ENCODE data around the gene PLEKHA5.
"Not testable (repeated sequence)": the region's sequence is repeated elsewhere in the genome, so short reads cannot be mapped to it uniquely, and the experiment has no call there.

The PLEKHA5 gene

DNA sequence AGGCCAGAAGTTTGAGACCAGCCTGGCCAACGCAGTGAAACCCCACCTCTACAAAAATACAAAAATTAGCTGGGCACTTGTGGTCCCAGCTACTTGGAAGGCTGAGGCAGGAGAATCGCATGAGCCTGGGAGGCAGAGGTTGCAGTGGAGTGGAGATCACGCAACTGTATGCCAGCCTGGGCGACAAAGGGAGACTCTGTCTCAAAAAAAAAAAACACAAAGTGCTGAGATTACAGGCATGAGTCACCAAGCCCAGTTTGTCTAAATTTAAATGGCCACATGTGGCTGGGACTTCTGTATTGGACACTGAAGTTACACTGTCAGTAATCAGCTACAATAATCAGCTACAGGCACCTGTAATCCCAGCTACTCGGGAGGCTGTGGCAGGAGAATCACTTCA, 208.9 kb downstream of the PLEKHA5 start:
- no peak for DNase-seq (ENCODE audit: low spot score)

DNA sequence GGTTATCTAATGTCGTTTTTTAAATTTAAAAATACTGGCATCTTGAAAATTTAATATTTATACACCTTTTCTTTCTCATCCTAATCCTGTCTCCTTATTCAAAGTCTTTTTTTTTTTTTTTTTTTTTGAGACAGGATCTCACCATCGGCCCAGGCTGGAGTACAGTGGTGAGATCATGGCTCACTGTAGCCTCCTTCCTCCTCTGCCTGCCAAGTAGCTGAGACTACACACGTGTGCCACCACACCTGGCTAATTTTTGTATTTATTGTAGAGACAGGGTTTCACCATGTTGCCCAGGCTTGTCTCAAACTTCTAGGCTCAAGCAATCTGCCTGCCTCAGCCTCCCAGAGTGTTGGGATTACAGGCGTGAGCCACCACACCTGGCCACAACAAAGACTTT, 221.3 kb downstream of the PLEKHA5 start:
- DNase-seq (ENCODE audit: low spot score): not testable (repeated sequence)

DNA sequence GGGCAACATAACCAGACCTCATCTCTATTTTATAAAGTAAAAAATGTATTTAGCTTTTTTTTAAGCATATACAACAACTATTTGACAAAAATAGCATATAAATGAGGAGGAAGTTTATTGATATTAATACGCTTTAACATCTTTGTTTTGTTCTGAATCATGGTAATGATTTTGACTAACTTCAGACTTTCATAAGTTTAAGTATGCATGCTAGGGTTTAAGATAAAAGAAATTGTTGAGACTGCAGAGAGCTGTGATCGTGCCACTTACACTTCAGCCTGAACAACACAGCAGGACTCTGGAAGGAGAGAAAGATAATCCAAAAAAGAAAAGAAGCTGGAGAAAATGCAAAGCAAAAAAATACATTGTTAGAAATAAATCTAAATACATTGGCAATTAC, 221.8 kb downstream of the PLEKHA5 start:
- DNase-seq (ENCODE audit: low spot score): no peak

DNA sequence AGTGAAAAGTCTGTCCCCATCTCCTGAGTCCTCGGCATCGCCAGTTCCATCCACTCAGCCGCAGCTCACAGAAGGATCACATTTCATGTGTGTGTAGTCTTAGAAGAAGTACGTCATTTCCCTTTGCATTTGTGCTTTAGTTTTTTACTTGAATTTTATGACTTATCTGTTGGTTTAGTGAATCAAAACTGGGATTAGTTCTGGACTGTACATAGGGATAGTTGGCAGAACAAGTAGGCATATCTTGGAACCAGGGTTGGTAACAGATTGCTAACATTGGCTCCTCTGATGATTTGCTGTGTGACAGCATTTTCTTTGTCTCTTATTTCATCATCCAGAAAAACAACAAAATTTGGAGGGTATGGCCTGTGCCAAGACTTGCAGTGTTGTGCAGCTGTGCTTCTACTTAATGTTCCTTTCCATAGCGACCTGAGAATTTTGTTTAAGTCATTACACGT, 240.2 kb downstream of the PLEKHA5 start:
- no peak for DNase-seq (ENCODE audit: low spot score)

DNA sequence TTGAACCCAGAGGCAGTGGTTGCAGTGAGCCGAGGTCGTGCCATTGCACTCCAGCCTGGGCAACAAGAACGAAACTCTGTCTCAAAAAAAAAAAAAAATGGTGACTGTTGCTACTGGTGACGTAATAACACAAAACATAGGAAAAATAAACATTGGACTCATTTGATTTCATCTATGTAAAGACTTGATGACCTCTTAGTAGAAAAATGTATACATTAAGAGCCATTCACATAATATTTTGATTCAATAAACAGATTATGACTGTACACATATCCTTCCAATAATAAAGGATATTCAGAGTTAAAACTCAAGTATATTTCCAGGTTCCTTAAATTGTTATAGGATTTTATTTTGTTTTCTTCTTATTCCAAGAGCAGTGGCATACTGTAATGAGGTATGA, 244.1 kb downstream of the PLEKHA5 start:
- DNase-seq (ENCODE audit: low spot score): no peak

DNA sequence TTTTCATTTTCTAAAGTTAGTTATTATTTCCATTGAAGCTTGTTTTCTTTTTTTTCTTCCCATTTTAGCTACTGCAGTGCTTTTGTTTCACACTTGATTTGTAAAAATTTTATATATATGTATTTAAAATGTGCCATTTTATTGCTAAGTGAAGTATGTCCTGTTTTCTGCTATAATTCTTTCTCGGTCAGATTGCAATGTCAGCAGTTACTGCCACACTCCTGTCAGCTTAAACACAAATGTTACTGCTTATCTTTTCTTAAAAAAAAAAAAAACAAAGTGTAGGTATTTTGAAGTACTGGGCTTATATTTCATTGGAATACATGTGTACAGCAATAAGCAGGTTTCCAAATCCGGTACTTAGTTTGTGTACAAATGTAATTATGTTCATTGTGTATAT, 246.4 kb downstream of the PLEKHA5 start:
- no peak for DNase-seq (ENCODE audit: low spot score)

DNA sequence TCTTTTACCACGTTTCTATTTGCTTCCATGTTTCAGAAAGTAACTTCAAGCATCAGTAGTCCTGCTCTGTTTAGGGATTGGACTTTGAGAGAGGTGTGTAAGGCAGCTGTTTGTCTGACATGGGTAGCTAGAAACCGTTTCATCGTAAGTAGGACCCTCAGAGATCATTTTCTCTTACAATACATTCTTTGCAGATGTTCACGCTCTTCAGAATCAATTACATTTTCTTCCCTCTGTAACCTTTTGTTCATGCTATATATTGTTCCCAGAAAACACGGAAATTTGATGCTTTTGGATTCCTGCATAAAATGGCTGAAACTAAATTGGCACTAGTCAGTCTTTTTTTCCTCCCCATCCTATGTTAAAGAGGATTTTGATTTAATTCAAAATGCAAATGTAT, 247.2 kb downstream of the PLEKHA5 start:
- no peak for DNase-seq (ENCODE audit: low spot score)

DNA sequence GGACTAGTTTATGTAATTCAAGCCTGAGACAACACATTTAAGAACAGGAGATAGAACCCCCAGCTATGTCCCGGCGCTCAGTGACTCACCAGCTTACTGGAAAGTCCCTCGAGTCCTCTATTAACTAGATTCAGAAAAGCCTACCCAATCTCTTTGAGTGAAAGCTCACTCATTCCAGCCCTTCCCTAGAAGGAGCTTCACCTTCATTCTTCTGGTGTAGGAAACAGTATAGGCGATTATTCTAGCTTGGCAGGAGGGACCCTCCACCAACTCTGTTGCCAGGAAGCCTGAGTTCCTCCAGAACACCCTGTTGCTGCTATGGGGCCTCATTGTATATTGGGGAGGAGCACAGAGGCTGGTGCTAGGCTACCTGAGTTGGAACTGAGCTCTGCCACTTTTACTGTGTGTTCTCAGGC, 252.6 kb downstream of the PLEKHA5 start:
- peak; percentile 29 for DNase-seq (ENCODE audit: low spot score)

DNA sequence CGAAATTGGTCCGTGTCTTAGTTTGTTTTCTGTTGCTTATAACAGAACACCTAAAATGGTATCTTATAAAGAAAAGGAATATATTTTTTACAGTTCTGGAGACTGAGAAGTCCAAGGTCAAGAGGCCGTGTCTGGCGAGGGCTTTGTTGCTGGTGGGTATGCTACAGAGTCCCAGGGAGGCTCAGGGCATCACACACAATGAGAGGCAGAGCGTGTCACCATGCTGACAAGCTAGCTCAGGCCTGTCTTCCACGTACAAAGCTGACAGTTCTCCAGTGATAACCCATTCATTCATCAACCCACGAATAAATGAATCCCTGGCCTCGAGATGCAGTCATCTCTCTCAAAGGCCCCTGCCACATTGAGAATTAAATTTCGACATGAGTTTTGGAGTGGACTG, 253.0 kb downstream of the PLEKHA5 start:
- DNase-seq (ENCODE audit: low spot score): no peak

DNA sequence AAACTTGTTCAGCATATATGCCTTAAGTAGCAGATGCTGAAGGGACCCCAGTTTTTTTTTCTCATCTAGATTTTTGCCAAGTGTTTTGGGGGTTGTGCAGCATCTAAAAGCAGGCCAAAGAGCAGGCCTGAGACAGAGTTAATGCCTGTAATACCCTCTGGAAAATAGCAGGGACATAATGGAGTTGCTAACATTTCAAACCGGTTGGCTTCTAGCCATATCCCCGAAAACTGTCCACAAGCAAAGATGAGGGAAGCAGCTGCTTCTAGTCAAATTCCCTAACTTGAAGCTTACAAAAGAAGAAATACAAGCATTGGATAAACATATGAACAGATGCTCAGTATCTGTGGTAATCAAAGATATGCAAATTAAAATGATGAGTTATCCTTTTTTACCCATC, 257.6 kb downstream of the PLEKHA5 start:
- no peak for DNase-seq (ENCODE audit: low spot score)

DNA sequence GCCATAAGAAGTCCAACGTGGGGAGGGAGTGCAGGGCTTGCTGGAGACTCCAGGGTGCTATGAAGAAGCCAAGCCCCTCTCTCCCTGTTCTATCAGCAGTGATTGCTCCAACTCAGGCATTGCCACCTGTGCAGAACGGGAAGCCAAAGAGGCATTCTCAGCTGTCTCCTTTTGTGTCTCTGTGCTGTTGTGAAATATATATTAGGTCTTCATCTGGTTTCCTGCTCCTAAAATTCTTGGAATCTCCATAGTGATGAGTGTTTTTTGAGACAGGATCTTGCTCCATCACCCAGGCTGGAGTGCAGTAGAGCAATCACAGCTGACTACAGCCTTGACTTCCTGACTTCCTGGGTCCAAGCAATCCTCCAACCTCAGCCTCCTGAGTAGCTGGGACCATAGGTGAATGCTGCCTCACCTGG, 258.6 kb downstream of the PLEKHA5 start:
- no peak for DNase-seq (ENCODE audit: low spot score)

DNA sequence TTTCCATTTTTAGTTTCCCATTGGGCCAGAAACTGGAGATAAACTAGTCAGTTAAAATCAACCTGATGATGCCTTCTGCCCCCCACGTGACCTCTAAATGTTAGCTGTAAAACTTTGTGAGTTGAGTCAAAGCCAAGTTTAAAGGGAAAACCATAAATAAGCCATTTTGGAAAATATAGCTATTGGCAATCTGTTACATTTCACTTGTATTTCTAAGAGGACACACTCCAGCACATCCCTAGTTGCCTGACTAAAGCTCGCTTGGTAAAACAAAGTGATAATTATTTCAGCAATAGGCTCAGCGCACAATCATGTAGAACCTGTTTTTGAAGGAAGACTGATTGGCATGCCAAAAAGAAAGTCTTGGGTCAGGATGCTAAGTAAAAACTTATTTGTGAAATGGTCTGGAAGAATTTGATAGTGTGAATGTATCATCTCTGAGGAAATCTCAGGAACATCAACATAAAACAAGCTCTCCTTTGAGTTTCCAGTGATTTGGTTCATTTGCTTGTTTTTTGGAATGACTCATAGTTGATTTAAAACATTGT, 260.6 kb downstream of the PLEKHA5 start:
- DNase-seq (ENCODE audit: low spot score): no peak

DNA sequence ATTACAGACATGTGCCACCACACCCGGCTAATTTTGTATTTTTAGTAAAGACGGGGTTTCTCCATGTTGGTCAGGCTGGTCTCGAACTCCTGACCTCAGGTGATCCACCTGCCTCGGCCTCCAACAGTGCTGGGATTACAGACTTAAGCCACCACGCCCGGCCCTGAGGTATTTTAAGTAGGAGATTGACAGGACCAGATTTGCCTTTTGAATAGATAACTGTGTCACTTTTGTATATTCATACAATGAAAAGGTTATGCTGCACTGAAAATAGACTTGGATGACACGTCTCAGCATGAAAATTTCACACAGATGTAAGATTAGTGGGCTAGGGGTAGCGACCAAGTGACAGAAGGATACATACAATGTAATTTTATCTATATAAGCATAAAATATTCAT, 263.1 kb downstream of the PLEKHA5 start:
- DNase-seq (ENCODE audit: low spot score): not testable (repeated sequence)

DNA sequence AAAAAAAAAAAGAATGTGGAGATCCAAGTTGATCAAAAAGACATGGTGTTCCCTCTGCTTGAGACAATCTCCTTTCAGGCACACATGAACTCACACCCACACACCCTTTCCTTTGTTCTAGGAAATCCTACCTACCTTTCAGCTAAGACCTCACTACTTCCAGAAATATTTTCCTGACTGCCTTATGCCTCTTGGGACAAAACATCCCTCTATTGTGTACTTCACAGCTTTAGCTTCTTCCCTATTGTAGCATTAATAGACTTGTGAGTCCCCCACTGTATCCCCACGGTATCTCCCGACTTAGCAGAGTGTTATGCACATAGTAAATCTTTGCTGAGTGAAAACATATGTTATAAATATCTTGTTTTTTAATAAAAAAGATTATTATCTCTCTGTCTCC, 264.9 kb downstream of the PLEKHA5 start:
- no peak for DNase-seq (ENCODE audit: low spot score)

DNA sequence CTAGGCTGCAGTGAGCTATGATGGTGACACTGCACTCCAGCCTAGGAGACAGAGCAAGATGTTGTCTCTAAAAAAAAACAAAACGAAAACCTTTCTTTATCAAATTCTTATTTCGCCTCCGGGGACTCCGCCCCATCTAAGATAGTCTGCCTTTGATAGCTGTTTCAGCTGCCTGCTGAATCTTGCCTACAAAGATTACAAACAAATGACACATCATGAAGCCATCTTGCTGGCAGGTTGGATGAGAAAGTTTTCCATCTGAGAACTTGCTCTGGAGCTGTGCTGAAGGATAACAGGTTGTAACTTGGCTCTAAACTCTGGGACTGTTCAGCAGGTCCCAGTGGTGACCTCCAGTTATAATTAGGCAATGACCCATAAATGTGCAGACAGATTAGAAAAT, 268.0 kb downstream of the PLEKHA5 start:
- DNase-seq (ENCODE audit: low spot score): no peak

DNA sequence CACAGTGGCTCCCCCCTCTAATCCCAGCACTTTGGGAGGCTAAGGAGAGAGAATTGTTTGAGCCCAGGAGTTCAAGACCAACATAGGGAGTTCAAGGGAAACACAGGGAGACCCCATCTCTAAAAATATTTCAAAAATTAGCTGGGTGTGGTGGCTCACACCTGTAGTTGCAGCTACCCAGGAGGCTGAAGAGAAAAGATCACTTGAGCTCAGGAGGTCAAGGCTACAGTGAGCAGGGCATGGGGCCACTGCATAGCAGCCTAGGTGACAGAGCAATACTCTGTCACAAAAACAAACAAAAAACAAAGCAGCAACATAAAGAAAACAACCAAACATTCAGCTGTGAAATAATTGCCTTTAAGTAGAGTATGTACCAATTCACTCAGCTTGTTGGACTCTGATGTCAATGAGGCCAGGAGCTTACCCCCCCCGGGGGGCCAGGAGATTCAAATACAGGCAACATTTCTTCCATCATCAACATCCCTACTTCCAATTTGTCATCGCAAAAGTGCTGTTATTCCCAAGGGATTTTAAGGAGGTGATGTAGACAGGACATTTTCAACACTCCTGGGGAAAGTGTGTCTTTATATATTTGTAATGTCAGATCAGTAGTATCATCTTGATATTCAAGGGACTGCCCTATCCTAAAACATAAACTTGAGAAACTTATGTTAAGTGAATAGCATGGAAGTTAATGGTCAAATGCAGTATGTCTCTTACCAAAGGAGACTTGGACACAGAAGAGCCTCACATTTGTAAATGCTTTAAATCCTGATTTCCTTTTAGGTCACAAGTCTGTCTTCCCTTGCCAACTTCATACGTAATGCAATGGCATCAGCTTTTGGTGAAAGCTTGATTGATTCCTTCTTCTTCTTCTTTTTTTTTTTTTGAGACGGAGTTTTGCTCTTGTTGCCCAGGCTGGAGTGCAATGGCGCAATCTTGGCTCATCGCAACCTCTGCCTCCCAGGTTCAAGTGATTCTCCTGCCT, 269.1 kb downstream of the PLEKHA5 start:
- DNase-seq (ENCODE audit: low spot score): no peak

DNA sequence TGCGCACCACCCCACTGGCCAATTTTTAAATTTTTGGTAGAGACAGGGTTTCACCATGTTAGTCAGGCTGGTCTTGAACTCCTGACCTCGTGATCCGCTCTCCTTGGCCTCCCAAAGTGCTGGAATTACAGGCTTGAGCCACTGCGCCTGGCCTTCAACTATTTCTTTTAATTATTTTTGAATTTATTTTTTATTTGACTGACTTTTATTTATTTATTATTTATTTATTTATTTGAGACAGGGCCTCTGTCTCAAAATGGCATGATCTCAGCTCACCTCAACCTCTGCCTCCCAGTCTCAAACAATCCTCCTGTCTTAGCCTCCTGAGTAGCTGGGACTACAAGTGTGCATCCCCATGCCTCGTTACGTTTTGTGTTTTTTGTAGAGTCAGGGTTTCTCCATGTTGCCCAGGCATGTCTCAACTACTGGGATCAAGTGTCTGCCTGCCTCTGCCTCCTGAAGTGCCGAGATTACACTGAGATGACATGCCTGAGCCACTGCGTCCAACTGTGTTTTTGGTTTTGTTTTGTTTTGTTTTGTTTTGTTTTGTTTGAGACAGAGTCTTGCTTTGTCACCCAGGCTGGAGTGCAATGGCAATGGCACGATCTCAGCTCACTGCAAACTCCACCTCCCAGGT, 271.2 kb downstream of the PLEKHA5 start:
- DNase-seq (ENCODE audit: low spot score): not testable (repeated sequence)

DNA sequence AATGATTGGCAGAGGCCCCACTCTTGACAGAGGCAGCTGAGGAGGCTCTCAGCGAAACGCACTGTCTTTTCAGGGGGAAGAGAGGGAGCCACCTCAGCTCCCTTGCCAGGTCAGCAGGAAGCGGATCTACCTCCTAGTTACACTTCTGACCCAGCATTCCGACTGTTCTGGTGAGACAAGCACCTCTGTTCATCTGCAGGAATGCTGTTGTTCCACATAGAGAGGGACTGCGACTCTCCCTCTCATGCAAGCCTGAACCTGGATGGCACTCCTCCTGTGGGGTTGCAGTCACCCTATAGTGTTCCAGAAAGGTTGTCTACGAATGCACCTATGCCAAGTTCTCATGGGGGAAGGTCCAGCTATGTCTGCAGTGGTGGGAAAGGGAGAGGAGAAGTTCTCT, 272.7 kb downstream of the PLEKHA5 start:
- no peak for DNase-seq (ENCODE audit: low spot score)

DNA sequence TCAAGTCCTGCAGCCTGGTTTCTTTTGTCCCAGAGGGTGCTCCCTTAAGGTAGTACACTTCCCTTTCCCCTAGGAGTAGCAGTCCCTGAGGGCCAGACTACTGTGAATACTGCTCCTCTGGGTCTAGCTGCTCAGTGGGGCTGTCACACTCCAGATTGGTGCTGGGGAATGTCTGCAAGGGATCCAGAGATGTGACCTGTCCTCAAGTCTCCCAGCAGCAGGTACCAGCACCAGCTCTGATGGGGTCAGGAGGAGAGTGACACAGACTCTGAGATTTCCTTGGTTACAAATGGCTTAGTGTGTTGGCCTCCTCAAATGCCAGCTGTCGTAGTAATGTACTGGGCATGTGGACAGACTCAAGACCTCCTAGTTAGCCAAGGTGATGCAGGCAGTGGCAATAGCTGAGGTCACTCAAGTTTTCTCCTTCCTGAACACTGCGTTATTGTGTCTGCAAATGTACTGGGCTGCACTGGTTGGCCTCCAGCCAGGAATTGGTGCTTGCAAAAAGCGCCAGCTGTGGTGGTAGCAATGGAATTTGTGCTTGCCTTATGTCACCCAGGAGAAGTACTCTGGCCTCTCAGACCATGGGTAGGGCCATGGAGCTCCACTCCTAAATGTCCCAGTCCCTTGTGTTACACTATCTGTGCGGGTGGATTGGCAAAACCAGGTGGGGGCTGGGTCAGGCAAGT, 273.4 kb downstream of the PLEKHA5 start:
- peak; percentile 44 for DNase-seq (ENCODE audit: low spot score)

DNA sequence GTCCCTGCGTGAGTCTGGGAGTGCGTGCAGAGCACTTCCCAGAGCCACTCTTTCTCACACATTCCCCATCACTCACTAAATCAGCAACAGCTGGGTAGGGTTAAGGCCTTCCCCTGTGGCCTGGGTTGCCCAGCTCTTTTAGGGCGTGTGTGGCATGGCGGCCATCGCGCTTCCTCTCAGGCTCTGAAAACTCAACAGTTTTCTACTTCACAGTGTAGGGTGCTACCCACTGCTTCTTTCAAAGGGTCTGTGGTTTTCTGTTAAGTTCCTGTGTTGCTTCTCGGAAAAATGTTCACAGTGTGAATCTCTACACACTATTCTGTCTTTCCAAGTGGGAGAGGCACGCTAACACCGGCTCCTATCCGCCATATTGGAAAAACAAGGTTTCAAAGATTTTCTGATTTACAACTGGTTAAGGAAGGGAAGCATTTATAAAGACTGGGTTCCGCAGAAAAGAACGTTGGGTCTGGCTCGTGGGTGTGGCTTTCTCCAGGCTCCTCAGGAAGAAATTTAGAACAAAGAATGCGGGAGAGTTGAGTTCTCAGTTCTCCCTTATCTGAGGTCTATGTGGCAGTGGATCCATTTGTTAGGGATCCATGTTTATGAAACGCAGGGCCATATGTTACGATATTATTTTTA, 274.8 kb downstream of the PLEKHA5 start:
- no peak for DNase-seq (ENCODE audit: low spot score)

DNA sequence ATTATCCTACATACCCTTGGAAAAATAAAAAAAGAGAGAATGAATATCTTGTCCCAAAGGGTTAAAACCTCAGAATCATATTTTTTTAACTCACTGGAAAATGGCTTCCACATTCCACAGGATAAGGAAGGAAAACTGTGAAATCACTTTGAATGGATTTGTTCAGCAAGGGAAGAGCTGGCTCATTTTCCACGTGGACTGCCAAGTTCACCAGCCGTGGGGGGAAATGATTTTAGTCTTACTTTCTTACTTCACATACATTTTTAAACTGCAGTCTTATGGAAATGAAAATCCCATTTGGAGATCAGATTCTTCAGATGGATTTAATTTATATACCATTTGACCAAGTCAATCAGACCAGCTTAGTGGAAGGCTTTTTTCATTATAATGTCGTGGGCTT, 279.8 kb downstream of the PLEKHA5 start:
- no peak for DNase-seq (ENCODE audit: low spot score)

DNA sequence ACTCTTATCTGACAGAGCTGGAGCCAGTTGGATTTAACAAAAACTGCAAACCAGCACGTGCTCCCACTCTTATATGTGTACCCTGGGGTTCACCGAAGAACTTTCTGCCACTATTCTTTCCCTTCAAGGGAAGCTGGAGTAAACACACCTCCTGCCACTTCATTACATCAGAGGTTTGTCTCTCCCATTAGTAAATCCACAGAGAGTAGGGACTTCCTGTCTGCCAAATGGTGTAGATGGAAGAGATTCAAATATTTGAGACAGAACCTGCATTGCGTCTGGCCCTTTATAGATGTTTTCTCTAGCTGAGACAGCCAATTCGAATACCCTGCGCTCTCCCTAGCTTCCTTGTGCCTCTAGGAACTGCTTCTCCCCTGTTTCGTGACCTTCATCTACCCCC, 280.7 kb downstream of the PLEKHA5 start:
- no peak for DNase-seq (ENCODE audit: low spot score)

Data from SW480 (cell line).